ENCODE data around the gene SLC15A1. TPM values are rescaled to one million over a fixed set of nuclear protein-coding genes. Genes with fewer than 3 reads are reported as not detected.

The SLC15A1 gene
- total RNA-seq, 4 donors from 2014 or later: 0.97 to 2.1 TPM; not detected in 2

DNA sequence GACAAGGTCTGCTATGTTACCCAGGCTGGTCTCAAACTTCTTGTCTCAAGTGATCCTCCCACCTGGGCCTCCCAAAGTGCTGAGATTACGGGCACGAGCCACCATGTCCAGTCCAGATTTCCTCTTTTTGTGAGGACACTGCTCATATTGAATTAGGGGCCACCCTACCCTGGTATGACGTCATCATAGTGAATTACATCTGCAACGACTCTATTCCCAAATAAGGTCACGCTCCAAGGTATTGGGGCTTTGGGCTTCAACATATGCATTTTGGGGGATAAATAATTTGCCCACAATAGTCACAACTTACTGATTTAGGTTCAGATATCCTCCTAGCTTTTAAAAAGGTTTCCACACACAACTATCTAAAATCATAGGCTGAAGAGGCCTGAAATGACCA is 9.5 kb downstream of the SLC15A1 start:
- intact Hi-C loops (cut with DNase I; ENCODE audit: low total_unique reads): no loop called here
- TF ChIP-seq, protein P1, sequence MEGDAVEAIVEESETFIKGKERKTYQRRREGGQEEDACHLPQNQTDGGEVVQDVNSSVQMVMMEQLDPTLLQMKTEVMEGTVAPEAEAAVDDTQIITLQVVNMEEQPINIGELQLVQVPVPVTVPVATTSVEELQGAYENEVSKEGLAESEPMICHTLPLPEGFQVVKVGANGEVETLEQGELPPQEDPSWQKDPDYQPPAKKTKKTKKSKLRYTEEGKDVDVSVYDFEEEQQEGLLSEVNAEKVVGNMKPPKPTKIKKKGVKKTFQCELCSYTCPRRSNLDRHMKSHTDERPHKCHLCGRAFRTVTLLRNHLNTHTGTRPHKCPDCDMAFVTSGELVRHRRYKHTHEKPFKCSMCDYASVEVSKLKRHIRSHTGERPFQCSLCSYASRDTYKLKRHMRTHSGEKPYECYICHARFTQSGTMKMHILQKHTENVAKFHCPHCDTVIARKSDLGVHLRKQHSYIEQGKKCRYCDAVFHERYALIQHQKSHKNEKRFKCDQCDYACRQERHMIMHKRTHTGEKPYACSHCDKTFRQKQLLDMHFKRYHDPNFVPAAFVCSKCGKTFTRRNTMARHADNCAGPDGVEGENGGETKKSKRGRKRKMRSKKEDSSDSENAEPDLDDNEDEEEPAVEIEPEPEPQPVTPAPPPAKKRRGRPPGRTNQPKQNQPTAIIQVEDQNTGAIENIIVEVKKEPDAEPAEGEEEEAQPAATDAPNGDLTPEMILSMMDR (IDR thresholded peaks at IDR 0.05): no peak
- no peak for TF ChIP-seq POLR2A (IDR thresholded peaks at IDR 0.05)
- no peaks in the 10 kb centered on the region for H3K4me1 ChIP-seq
- H3K27me3 ChIP-seq: no peaks in the 10 kb centered on the region
- DNase-seq: no peak
- no peak overlapping the region for H3K27ac ChIP-seq
- H3K36me3 ChIP-seq: no peaks in the 10 kb centered on the region
- H3K9me3 ChIP-seq: peaks cover 0 to 1% of the 10 kb centered on the region in 2 donors
- H3K4me3 ChIP-seq: no peak overlapping the region

DNA sequence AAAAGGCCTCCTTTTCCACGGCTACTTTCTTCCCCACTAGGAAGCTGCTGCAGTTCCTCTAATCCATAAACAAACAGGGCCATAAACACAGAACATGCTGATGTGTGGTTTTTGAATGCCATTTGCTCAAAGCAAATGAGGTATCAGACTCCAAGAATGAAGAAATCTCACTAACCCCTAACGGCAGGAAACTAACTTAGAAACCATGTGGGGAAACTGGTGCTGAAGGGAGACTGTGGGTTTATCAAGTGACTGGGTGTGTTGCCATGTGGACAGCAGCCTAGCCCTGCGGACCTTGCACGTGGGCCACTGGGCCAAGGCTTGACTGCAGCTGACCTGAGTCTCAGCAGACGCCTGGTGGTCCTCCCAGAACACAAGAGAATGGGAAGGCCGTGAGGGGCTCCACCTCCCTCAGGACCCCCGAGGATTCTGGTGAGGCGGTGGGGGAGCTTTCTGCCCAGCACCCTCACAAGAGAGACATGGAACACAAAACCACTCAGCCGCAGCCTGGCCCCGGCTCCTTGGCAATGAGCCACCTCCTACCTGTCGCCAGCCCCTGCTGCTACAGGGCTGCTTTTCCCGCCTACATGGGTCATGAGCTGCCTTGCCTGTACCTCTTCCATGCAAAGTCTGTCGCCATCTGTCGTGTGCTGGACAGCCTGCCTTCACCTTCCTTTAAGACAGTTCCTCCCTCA is 10.6 kb downstream of the SLC15A1 start:
- H3K4me3 ChIP-seq: no peak overlapping the region
- H3K27me3 ChIP-seq: no peaks in the 10 kb centered on the region
- no peaks in the 10 kb centered on the region for H3K36me3 ChIP-seq
- H3K4me1 ChIP-seq: no peaks in the 10 kb centered on the region
- H3K9me3 ChIP-seq: peaks cover 0 to 2% of the 10 kb centered on the region in 2 donors
- no peak for DNase-seq
- TF ChIP-seq, protein P1 (IDR thresholded peaks at IDR 0.05): no peak
- TF ChIP-seq POLR2A (IDR thresholded peaks at IDR 0.05): no peak
- intact Hi-C loops (cut with DNase I; ENCODE audit: low total_unique reads): no loop called here
- no peak overlapping the region for H3K27ac ChIP-seq

DNA sequence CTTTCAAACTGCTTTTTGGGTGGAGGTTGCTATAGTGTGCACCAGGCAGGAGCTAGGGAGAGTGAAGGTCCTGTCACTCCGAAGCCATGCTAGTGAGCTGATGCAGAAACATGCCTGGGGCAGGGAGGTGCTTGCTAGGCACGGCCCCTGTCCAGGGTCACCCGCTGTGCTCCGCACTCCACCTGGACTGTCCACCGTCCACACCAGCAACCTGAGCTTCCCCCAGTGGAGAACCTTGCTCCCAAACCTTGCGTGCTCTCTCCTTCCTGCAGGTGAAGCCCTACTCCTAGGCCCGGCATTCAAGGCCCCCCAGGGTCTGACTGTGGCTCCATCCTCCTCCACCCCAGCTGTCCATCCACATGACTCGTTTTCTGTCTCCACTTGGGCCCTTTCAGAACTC is 12.3 kb downstream of the SLC15A1 start:
- Histone ChIP-seq H3K27ac (no peak overlapping the region), H3K9me3 (peaks cover 0 to 2% of the 10 kb centered on the region in 2 donors), H3K4me1 (no peaks in the 10 kb centered on the region), H3K27me3 (no peaks in the 10 kb centered on the region), H3K36me3 (no peaks in the 10 kb centered on the region), H3K4me3 (no peak overlapping the region)
- intact Hi-C loops (cut with DNase I; ENCODE audit: low total_unique reads): no loop called here
- DNase-seq: no peak
- TF ChIP-seq POLR2A (IDR thresholded peaks at IDR 0.05): no peak
- TF ChIP-seq, protein P1 (IDR thresholded peaks at IDR 0.05): no peak

DNA sequence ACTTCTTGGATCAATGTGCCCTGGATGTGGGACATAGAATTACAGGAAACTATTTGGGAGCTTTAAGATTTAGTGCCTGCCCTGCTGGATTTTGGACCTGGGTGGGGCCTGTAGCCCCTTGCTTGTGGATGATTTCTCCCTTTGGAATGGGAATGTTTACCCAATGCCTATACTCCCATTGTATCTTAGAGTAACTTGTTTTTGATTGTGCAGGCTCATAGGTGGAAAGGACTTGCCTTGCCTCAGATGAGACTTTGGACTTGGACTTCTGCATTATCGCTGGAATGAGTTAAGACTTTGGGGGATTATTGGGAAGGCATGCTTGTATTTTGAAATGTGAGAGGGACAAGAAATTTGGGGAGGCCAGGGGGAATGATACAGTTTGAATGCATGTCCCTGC is 13.5 kb downstream of the SLC15A1 start:
- Histone ChIP-seq H3K4me1 (no peaks in the 10 kb centered on the region), H3K27me3 (no peaks in the 10 kb centered on the region), H3K36me3 (no peaks in the 10 kb centered on the region), H3K27ac (no peak overlapping the region), H3K9me3 (peaks cover 0 to 2% of the 10 kb centered on the region in 2 donors), H3K4me3 (no peak overlapping the region)
- intact Hi-C loops (cut with DNase I; ENCODE audit: low total_unique reads): no loop called here
- TF ChIP-seq POLR2A (IDR thresholded peaks at IDR 0.05): no peak
- TF ChIP-seq, protein P1 (IDR thresholded peaks at IDR 0.05): no peak
- no peak for DNase-seq

DNA sequence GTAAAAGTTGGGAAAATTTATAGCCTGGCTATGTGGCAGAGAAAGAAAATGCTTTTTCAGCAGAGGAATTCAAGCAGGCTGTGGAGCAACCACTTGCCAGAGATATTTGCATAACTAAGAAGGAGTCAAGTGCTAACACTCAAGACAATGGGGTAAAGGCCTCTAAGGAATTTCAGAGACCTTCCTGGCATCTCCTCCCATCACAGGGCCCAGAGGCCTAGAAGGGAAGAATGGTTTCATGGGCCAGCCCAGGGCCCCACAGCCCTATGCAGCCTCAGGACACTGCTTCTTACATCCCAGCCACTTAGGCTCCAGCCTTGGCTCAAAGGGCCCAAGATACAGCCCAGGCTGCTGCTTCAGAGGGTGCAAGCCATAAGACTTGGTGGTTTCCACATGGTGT is 14.3 kb downstream of the SLC15A1 start:
- intact Hi-C loops (cut with DNase I; ENCODE audit: low total_unique reads): no loop called here
- TF ChIP-seq POLR2A (IDR thresholded peaks at IDR 0.05): no peak
- TF ChIP-seq, protein P1 (IDR thresholded peaks at IDR 0.05): no peak
- Histone ChIP-seq H3K9me3 (peaks cover 0 to 2% of the 10 kb centered on the region in 2 donors), H3K27ac (no peak overlapping the region), H3K4me1 (no peaks in the 10 kb centered on the region), H3K36me3 (no peaks in the 10 kb centered on the region), H3K4me3 (no peak overlapping the region), H3K27me3 (no peaks in the 10 kb centered on the region)
- DNase-seq: no peak

All from uterus (tissue), 4 donors.